ENCODE results near the gene CDC25B.

The CDC25B gene

GRCh38 chr20:3847429-3847940 is 51.4 kb downstream of the CDC25B start:
- H3K4me3 ChIP-seq (ENCODE audit: low read depth, low read length): peak overlapping the region; percentile 92
- in situ Hi-C loops (cut with HindIII; ENCODE audit: low sequenced_read_pairs): no loop called here
- no peak for TF ChIP-seq CTCF (IDR thresholded peaks at IDR 0.05; ENCODE audit: low read depth, low read length, missing control alignments)
- DNase-seq (ENCODE audit: low read depth): no peak

- no peak for DNase-seq (ENCODE audit: low read depth)
- in situ Hi-C loops (cut with HindIII; ENCODE audit: low sequenced_read_pairs): no loop called here
- H3K4me3 ChIP-seq (ENCODE audit: low read depth, low read length): no peak overlapping the region
- TF ChIP-seq CTCF (IDR thresholded peaks at IDR 0.05; ENCODE audit: low read depth, low read length, missing control alignments): no peak
These were observed 52.5 kb downstream of the CDC25B start for GRCh38 chr20:3848565-3848964.

- no peak overlapping the region for H3K4me3 ChIP-seq (ENCODE audit: low read depth, low read length)
- no peak for DNase-seq (ENCODE audit: low read depth)
- in situ Hi-C loops (cut with HindIII; ENCODE audit: low sequenced_read_pairs): no loop called here
- no peak for TF ChIP-seq CTCF (IDR thresholded peaks at IDR 0.05; ENCODE audit: low read depth, low read length, missing control alignments)
These were observed 58.4 kb downstream of the CDC25B start for GRCh38 chr20:3854462-3854871.
